ENCODE measurements around the gene PROK1. TPM values are rescaled to one million over a fixed set of nuclear protein-coding genes. Genes with fewer than 3 reads are reported as not detected.

Gene PROK1
- not detected for total RNA-seq

DNA sequence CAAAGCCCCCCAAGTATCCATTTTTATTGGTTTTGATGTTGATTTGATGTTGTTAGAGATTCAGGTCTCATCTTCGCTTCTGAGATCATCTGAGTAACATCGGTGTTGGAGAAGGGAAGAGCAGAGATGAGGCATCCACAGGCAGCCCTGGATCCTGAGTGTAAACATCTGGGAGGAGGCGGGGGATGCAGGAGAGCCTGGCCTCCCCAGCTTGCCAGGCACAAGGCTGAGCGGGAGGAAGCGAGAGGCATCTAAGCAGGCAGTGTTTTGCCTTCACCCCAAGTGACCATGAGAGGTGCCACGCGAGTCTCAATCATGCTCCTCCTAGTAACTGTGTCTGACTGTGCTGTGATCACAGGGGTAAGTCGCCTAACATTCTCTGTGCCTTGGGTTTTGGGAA lies at the start of gene PROK1:
PROK1 (plus strand) TSS at position 221 of the 400 bp plus-strand sequence; CDS start at position 289, 68 bp downstream.

DNA sequence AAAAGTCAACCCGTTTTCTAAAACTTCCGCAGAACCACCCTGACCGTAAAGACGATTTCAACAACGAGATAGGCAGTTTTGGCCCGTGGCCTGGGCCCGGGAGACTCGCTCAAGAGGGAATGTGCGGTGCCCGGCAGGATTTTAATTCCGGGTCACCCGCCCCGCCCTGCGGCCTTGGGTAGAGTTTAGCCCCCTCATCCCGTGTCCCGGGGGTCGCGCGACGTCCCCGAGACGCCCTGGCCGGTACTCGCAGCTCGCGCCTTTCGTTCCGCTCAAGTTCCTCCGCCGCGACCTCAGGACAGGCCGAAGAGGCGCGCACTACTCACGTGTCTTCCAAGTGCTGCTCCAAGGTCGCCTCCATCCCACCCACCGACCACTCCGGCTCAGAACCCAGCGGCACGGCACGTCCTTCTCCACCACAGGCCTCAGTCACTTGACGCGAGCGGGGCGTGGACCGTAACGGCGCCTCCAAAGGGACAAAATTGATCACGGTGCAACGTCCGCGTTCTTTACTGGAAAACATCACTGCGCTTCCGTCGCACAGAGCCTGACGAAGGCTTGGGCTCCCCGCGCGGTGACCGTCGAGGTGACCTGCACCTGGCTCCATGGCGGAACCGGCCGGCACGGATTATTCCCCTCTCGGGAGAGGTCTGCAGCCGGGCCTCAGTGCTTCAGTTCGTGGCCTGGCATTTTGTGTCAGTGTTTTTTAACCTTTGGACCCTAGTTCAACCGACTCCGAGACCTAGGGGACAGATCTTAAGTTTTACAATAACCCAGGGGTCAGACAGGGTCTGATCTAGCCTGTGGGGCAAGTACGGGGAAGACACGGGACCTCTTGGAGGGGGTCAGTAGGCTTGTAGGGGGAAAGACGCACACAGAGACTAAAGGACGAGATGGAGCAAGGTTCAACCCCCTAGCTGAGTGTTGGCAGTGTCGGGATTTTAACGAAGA lies 43.4 kb upstream of the PROK1 start, which contains the start of gene LAMTOR5:
LAMTOR5 (minus strand) TSS at position 435 of the 951 bp plus-strand sequence; CDS start at position 361, 74 bp downstream.

Other genes starting within 250 kb of the PROK1 start
- 1 to 10 TPM; 7.3 to 8.0 TPM for gene KCNC4, start 240.8 kb upstream of the PROK1 start, total RNA-seq
- gene RBM15, start 111.8 kb upstream of the PROK1 start, total RNA-seq: 10 to 100 TPM; 60.1 to 60.6 TPM
- under 1 TPM; 0.39 to 0.55 TPM for gene SLC16A4, start 60.1 kb upstream of the PROK1 start, total RNA-seq
- 100 to 1,000 TPM; 123 to 125 TPM for gene LAMTOR5, start 43.5 kb upstream of the PROK1 start, total RNA-seq
- not detected for gene KCNA10, start 68.0 kb downstream of the PROK1 start, total RNA-seq
- gene KCNA2, start 155.2 kb downstream of the PROK1 start, total RNA-seq: 1 to 10 TPM; 3.5 to 3.6 TPM
- gene KCNA3, start 223.8 kb downstream of the PROK1 start, total RNA-seq: 10 to 100 TPM; 82.1 to 84.1 TPM